Activated naive CD4-positive, alpha-beta T cell treated with anti-CD3 and anti-CD28 coated beads for 36 hours (primary cell): ENCODE data around the gene SPEN. TPM values are rescaled to one million over a fixed set of nuclear protein-coding genes. Genes with fewer than 3 reads are reported as not detected.
A peak's percentile ranks its signal among the peaks of the same experiment; 100 is the strongest.

Experiments
- CTCF ChIA-PET: fragments of 350-600 bp; sonication (Branson Sonifier 250); formaldehyde crosslinking; loops from one replicate; lab custom pipeline; 2021; ENCODE audit warnings: antibody characterized with exemption; lab: Charles Lee
- DNase-seq: peaks from one replicate; pipeline ENCODE4 v3.0.0-alpha.2; 2020
- H3K27ac Mint-ChIP-seq: one replicate; pipeline ENCODE4 v1.8.0; 2021; ENCODE audit warnings: mild to moderate bottlenecking, mixed read lengths
- H3K27me3 Mint-ChIP-seq: one replicate; pipeline ENCODE4 v1.8.0; 2021; ENCODE audit warnings: low read depth, mixed read lengths
- H3K36me3 Mint-ChIP-seq: one replicate; pipeline ENCODE4 v1.8.0; 2021; ENCODE audit warnings: low read depth, mixed read lengths
- H3K4me1 Mint-ChIP-seq: one replicate; pipeline ENCODE4 v1.8.0; 2021; ENCODE audit warnings: low read depth, mixed read lengths
- H3K4me3 Mint-ChIP-seq: one replicate; pipeline ENCODE4 v1.8.0; 2021; ENCODE audit warnings: mild to moderate bottlenecking, moderate library complexity, mixed read lengths
- H3K9me3 Mint-ChIP-seq: one replicate; pipeline ENCODE4 v1.8.0; 2021; ENCODE audit warnings: mixed read lengths
- intact Hi-C: fragments of 100-400 bp; cut with micrococcal nuclease; formaldehyde crosslinking; loops from one replicate; pipeline ENCODE4 v1.15.1; 2023
- total RNA-seq, 2 experiments: library from RNA; stranded (reverse); gene quantifications; one replicate each; pipeline ENCODE4 v1.2.3, GENCODE V29; 2021

Gene SPEN
- total RNA-seq, 2 experiments from 2014 or later: 30.7 to 33.7 TPM

GRCh38 chr1:15965228-15965767 is 117.8 kb downstream of the SPEN start:
- no peaks in the 10 kb centered on the region for H3K27me3 Mint-ChIP-seq
- CTCF ChIA-PET: interaction anchor here (1.0 to 1.3 kb wide), 2 partner anchors 13 to 15 kb away, joined by 4 to 6 read pairs; no protein-coding TSS in a partner anchor
- intact Hi-C loops: loop anchor here (1.0 to 10.0 kb wide), 5 partner anchors 46 to 940 kb away; no protein-coding TSS in a partner anchor
- DNase-seq: peak; percentile 47
- peaks cover 3% of the 10 kb centered on the region for H3K9me3 Mint-ChIP-seq
- H3K4me3 Mint-ChIP-seq: peak overlapping the region; percentile 68
- H3K36me3 Mint-ChIP-seq: peaks cover 28% of the 10 kb centered on the region
- H3K4me1 Mint-ChIP-seq: peaks cover 82% of the 10 kb centered on the region
- H3K27ac Mint-ChIP-seq: peak overlapping the region; percentile 97

- peak; percentile 94 for DNase-seq
- Mint-ChIP-seq H3K4me3 (peak overlapping the region; percentile 68), H3K9me3 (peaks cover 3% of the 10 kb centered on the region), H3K4me1 (peaks cover 80% of the 10 kb centered on the region), H3K36me3 (peaks cover 34% of the 10 kb centered on the region), H3K27ac (peak overlapping the region; percentile 97), H3K27me3 (no peaks in the 10 kb centered on the region)
- intact Hi-C loops: loop anchor here (1.0 to 10.0 kb wide), 11 partner anchors 10 to 938 kb away; partner anchors contain the start of genes CASP9, DDI2, SZRD1 and ZBTB17
- CTCF ChIA-PET: interaction anchor here (0.7 to 1.0 kb wide), 2 partner anchors 14 to 526 kb away, joined by 3 to 6 read pairs; no protein-coding TSS in a partner anchor
These were observed 118.8 kb downstream of the SPEN start for GRCh38 chr1:15966081-15966955.

GRCh38 chr1:15966956-15967344 is 119.4 kb downstream of the SPEN start:
- no peak for DNase-seq
- H3K4me1 Mint-ChIP-seq: peaks cover 77% of the 10 kb centered on the region
- H3K9me3 Mint-ChIP-seq: peaks cover 3% of the 10 kb centered on the region
- no peaks in the 10 kb centered on the region for H3K27me3 Mint-ChIP-seq
- intact Hi-C loops: loop anchor here (1.0 to 10.0 kb wide), 11 partner anchors 9 to 938 kb away; partner anchors contain the start of genes CASP9, DDI2, SZRD1 and ZBTB17
- H3K27ac Mint-ChIP-seq: peak overlapping the region; percentile 73
- H3K36me3 Mint-ChIP-seq: peaks cover 33% of the 10 kb centered on the region
- H3K4me3 Mint-ChIP-seq: no peak overlapping the region
- CTCF ChIA-PET: no interaction called here

- CTCF ChIA-PET: no interaction called here
- peaks cover 44% of the 10 kb centered on the region for H3K36me3 Mint-ChIP-seq
- H3K4me3 Mint-ChIP-seq: no peak overlapping the region
- H3K27me3 Mint-ChIP-seq: no peaks in the 10 kb centered on the region
- H3K4me1 Mint-ChIP-seq: peaks cover 79% of the 10 kb centered on the region
- peaks cover 3% of the 10 kb centered on the region for H3K9me3 Mint-ChIP-seq
- intact Hi-C loops: loop anchor here (5.0 to 10.0 kb wide), 3 partner anchors 553 to 937 kb away; no protein-coding TSS in a partner anchor
- H3K27ac Mint-ChIP-seq: no peak overlapping the region
- no peak for DNase-seq
These were observed 120.7 kb downstream of the SPEN start for GRCh38 chr1:15968172-15968571.

- intact Hi-C loops: loop anchor here (5.0 to 10.0 kb wide), 3 partner anchors 555 to 935 kb away; no protein-coding TSS in a partner anchor
- Mint-ChIP-seq H3K27me3 (no peaks in the 10 kb centered on the region), H3K4me3 (no peak overlapping the region), H3K27ac (no peak overlapping the region), H3K9me3 (peaks cover 3% of the 10 kb centered on the region), H3K36me3 (peaks cover 50% of the 10 kb centered on the region), H3K4me1 (peaks cover 79% of the 10 kb centered on the region)
- CTCF ChIA-PET: interaction anchor here (0.7 to 1.5 kb wide), 2 partner anchors 10 to 151 kb away, joined by 3 read pairs; no protein-coding TSS in a partner anchor
- no peak for DNase-seq
These were observed 121.9 kb downstream of the SPEN start for GRCh38 chr1:15969321-15969880.

GRCh38 chr1:15970911-15971310 is 123.4 kb downstream of the SPEN start:
- peaks cover 3% of the 10 kb centered on the region for H3K9me3 Mint-ChIP-seq
- H3K4me1 Mint-ChIP-seq: peaks cover 73% of the 10 kb centered on the region
- H3K36me3 Mint-ChIP-seq: peaks cover 50% of the 10 kb centered on the region
- no peak for DNase-seq
- intact Hi-C loops: no loop called here
- CTCF ChIA-PET: interaction anchor here (0.6 kb wide), 1 partner anchor 60 kb away, joined by 3 read pairs; no protein-coding TSS in a partner anchor
- H3K4me3 Mint-ChIP-seq: no peak overlapping the region
- H3K27me3 Mint-ChIP-seq: no peaks in the 10 kb centered on the region
- no peak overlapping the region for H3K27ac Mint-ChIP-seq

GRCh38 chr1:15972409-15972808 is 124.9 kb downstream of the SPEN start:
- H3K27ac Mint-ChIP-seq: no peak overlapping the region

GRCh38 chr1:15973772-15974171 is 126.3 kb downstream of the SPEN start:
- H3K36me3 Mint-ChIP-seq: peaks cover 37% of the 10 kb centered on the region
- CTCF ChIA-PET: no interaction called here
- peak overlapping the region; percentile 4 for H3K27ac Mint-ChIP-seq
- no peaks in the 10 kb centered on the region for H3K9me3 Mint-ChIP-seq
- H3K4me3 Mint-ChIP-seq: no peak overlapping the region
- DNase-seq: no peak
- peaks cover 58% of the 10 kb centered on the region for H3K4me1 Mint-ChIP-seq
- no peaks in the 10 kb centered on the region for H3K27me3 Mint-ChIP-seq
- intact Hi-C loops: no loop called here

More at GRCh38 chr1:15972409-15972808, 124.9 kb downstream of the SPEN start:
- H3K4me1 Mint-ChIP-seq: peaks cover 69% of the 10 kb centered on the region
- no peak overlapping the region for H3K4me3 Mint-ChIP-seq
- intact Hi-C loops: no loop called here
- H3K36me3 Mint-ChIP-seq: peaks cover 46% of the 10 kb centered on the region
- peaks cover 3% of the 10 kb centered on the region for H3K9me3 Mint-ChIP-seq
- H3K27me3 Mint-ChIP-seq: no peaks in the 10 kb centered on the region
- no peak for DNase-seq
- CTCF ChIA-PET: no interaction called here

GRCh38 chr1:15974855-15975254 is 127.3 kb downstream of the SPEN start:
- Mint-ChIP-seq H3K27me3 (no peaks in the 10 kb centered on the region), H3K4me3 (peak overlapping the region; percentile 85), H3K27ac (peak overlapping the region; percentile 84), H3K4me1 (peaks cover 57% of the 10 kb centered on the region), H3K9me3 (no peaks in the 10 kb centered on the region), H3K36me3 (peaks cover 28% of the 10 kb centered on the region)
- CTCF ChIA-PET: interaction anchor here (0.6 to 1.1 kb wide), 2 partner anchors 23 to 362 kb away, joined by 4 to 6 read pairs; no protein-coding TSS in a partner anchor
- no peak for DNase-seq
- intact Hi-C loops: no loop called here

- DNase-seq: peak; percentile 53
- Mint-ChIP-seq H3K4me3 (peak overlapping the region; percentile 85), H3K36me3 (peaks cover 23% of the 10 kb centered on the region), H3K27ac (peak overlapping the region; percentile 84), H3K27me3 (no peaks in the 10 kb centered on the region), H3K9me3 (no peaks in the 10 kb centered on the region), H3K4me1 (peaks cover 51% of the 10 kb centered on the region)
- intact Hi-C loops: no loop called here
- CTCF ChIA-PET: interaction anchor here (0.6 to 1.3 kb wide), 3 partner anchors 24 to 363 kb away, joined by 3 to 6 read pairs (median 4); no protein-coding TSS in a partner anchor
These were observed 127.9 kb downstream of the SPEN start for GRCh38 chr1:15975358-15975804.

- H3K36me3 Mint-ChIP-seq: peaks cover 18% of the 10 kb centered on the region
These were observed 128.5 kb downstream of the SPEN start, which contains the start of gene ZBTB17 for GRCh38 chr1:15975805-15976680. Gene ZBTB17 (minus strand): TSS chr1:15976101. CDS start chr1:15948495, 27,606 bp downstream.

More at GRCh38 chr1:15975805-15976680, 128.5 kb downstream of the SPEN start, which contains the start of gene ZBTB17:
- peak within 1 kb of the TSS; percentile 91 for H3K27ac Mint-ChIP-seq
- H3K4me1 Mint-ChIP-seq: peaks cover 45% of the 10 kb centered on the region
- CTCF ChIA-PET: interaction anchor here (0.7 to 1.6 kb wide), 7 partner anchors 12 to 171 kb away, joined by 3 to 8 read pairs (median 5); partner anchors contain the start of gene SPEN
- H3K9me3 Mint-ChIP-seq: no peaks in the 10 kb centered on the region
- H3K4me3 Mint-ChIP-seq: peak within 1 kb of the TSS; percentile 85
- H3K27me3 Mint-ChIP-seq: no peaks in the 10 kb centered on the region
- peak; percentile 97 for DNase-seq
- intact Hi-C loops: loop anchor here (1.0 kb wide), 1 partner anchor 10 kb away; no protein-coding TSS in a partner anchor
